Stimulated activated CD4-positive, alpha-beta T cell treated with anti-CD3 and anti-CD28 coated beads, Interleukin-2, amount 100 ng/mL, for 48 hours (primary cell): ENCODE results near the gene TENM4.

Source experiments
- DNase-seq, 2 donors: peaks; one replicate each; pipeline ENCODE4 v3.0.0-alpha.2; 2020

The TENM4 gene

GRCh38 chr11:79447038-79447786 lies 6.4 kb upstream of the TENM4 start:
- DNase-seq, result no peak

- DNase-seq, result no peak
Observed at GRCh38 chr11:79444923-79445322, 4.1 kb upstream of the TENM4 start.

- no peak for DNase-seq
Observed at GRCh38 chr11:79441461-79441875, 638 bp upstream of the TENM4 start.

- DNase-seq, result no peak
Observed at GRCh38 chr11:79439886-79440570, 802 bp downstream of the TENM4 start.

GRCh38 chr11:79439410-79439885 lies 1.4 kb downstream of the TENM4 start:
- DNase-seq, result no peak

- DNase-seq, result no peak
Observed at GRCh38 chr11:79438631-79439409, 2.0 kb downstream of the TENM4 start.

GRCh38 chr11:79437981-79438630 lies 2.7 kb downstream of the TENM4 start:
- DNase-seq, result no peak

- no peak for DNase-seq
Observed at GRCh38 chr11:79437278-79437980, 3.4 kb downstream of the TENM4 start.

- no peak for DNase-seq
Observed at GRCh38 chr11:79436919-79437277, 3.9 kb downstream of the TENM4 start.

- DNase-seq, result no peak
Observed at GRCh38 chr11:79434283-79434682, 6.5 kb downstream of the TENM4 start.

GRCh38 chr11:79432138-79432537 lies 8.7 kb downstream of the TENM4 start:
- no peak for DNase-seq

GRCh38 chr11:79431535-79431934 lies 9.3 kb downstream of the TENM4 start:
- no peak for DNase-seq

GRCh38 chr11:79430280-79430679 lies 10.6 kb downstream of the TENM4 start:
- DNase-seq, result no peak

GRCh38 chr11:79428406-79428805 lies 12.4 kb downstream of the TENM4 start:
- DNase-seq, result no peak

GRCh38 chr11:79427611-79428327 lies 13.1 kb downstream of the TENM4 start:
- DNase-seq, result no peak

GRCh38 chr11:79427126-79427525 lies 13.7 kb downstream of the TENM4 start:
- no peak for DNase-seq

GRCh38 chr11:79425463-79425862 lies 15.4 kb downstream of the TENM4 start:
- no peak for DNase-seq

GRCh38 chr11:79423736-79424135 lies 17.1 kb downstream of the TENM4 start:
- DNase-seq, result no peak

GRCh38 chr11:79422866-79423265 lies 18.0 kb downstream of the TENM4 start:
- no peak for DNase-seq

GRCh38 chr11:79421820-79422219 lies 19.0 kb downstream of the TENM4 start:
- no peak for DNase-seq

- DNase-seq, result no peak
Observed at GRCh38 chr11:79419120-79419519, 21.7 kb downstream of the TENM4 start.

- DNase-seq, result no peak
Observed at GRCh38 chr11:79418241-79418640, 22.6 kb downstream of the TENM4 start.
